ENCODE data around the gene SIT1. TPM values are rescaled to one million over a fixed set of nuclear protein-coding genes. Genes with fewer than 3 reads are reported as not detected.

SIT1 gene
- total and polyA plus RNA-seq, 2 donors (not counting 3 experiments of a cell fraction or from before 2014, with no cell fraction given): not detected

GRCh38 chr9:35649431-35650340 is 1.0 kb downstream of the SIT1 start:
- H3K27me3 ChIP-seq (ENCODE audit: control insufficient read depth in 2 of 2, insufficient read depth in 2 of 2, low read length in 2 of 2): peaks cover 0 to 2% of the 10 kb centered on the region in 2 experiments
- no peak for FAIRE-seq
- POLR2A ChIA-PET: no interaction called here
- no peaks in the 10 kb centered on the region for H3K79me2 ChIP-seq (ENCODE audit: control insufficient read depth, insufficient read depth, low read length)
- no peaks in the 10 kb centered on the region for H3K9me1 ChIP-seq (replicated peaks; ENCODE audit: control insufficient read depth, extremely low read depth, insufficient read depth, low read length)
- intact Hi-C loops (cut with micrococcal nuclease): loop anchor here (5.0 kb wide), 2 partner anchors 167 to 233 kb away; no protein-coding TSS in a partner anchor
- TF ChIP-seq POLR2AphosphoS5 (IDR thresholded peaks at IDR 0.05; ENCODE audit: insufficient read depth, low read depth, low read length) (no peak), POLR2A (IDR thresholded peaks at IDR 0.05; ENCODE audit: low read depth, low read length) (no peak), FOS (IDR thresholded peaks at IDR 0.05; ENCODE audit: borderline replicate concordance, insufficient read depth, low read length) (no peak), MAX (IDR thresholded peaks at IDR 0.05; ENCODE audit: insufficient read depth, insufficient read length) (no peak), EZH2 (IDR thresholded peaks at IDR 0.05; ENCODE audit: borderline replicate concordance, low read depth, low read length, severe bottlenecking) (no peak), GATA2 (IDR thresholded peaks at IDR 0.05; ENCODE audit: insufficient read depth, insufficient read length, low read depth, low read length) (no peak), MYC (IDR thresholded peaks at IDR 0.05; ENCODE audit: low read depth, low read length) (no peak), CTCF (IDR thresholded peaks at IDR 0.05; ENCODE audit: extremely low read depth in 1 of 2, insufficient read depth in 1 of 2, low read depth in 1 of 2, low read length in 2 of 2) (no peak), JUN (IDR thresholded peaks at IDR 0.05; ENCODE audit: borderline replicate concordance, insufficient read depth, insufficient read length, low read depth) (no peak)
- no TSS peak for BruUV-seq (replicated peaks)
- H3K4me1 ChIP-seq (ENCODE audit: control insufficient read depth, extremely low read depth, insufficient read depth, low read length): peaks cover 6% of the 10 kb centered on the region
- H3K36me3 ChIP-seq (ENCODE audit: control insufficient read depth in 2 of 2, extremely low read depth in 1 of 2, insufficient read depth in 2 of 2, low read length in 2 of 2): no peaks in the 10 kb centered on the region
- no peak overlapping the region for H2AFZ ChIP-seq (ENCODE audit: low read depth, low read length)
- CTCF ChIA-PET: interaction anchor here (1.1 to 2.5 kb wide), 6 partner anchors 8 to 78 kb away, joined by 3 to 14 read pairs (median 5); partner anchors contain the start of genes CCDC107 and RMRP
- no peaks in the 10 kb centered on the region for H3K9me3 ChIP-seq (replicated peaks; ENCODE audit: control insufficient read depth, insufficient read depth, low read length)
- no peaks in the 10 kb centered on the region for H4K20me1 ChIP-seq (replicated peaks; ENCODE audit: control insufficient read depth, extremely low read depth, insufficient read depth, low read length)
- no peak overlapping the region for H3K9ac ChIP-seq (replicated peaks; ENCODE audit: extremely low read depth, insufficient read depth, low read length)
- H3K4me2 ChIP-seq (ENCODE audit: insufficient read depth, low read length): no peak overlapping the region
- DNase-seq (ENCODE audit: low read depth, low spot score): no peak
- H3K4me3 ChIP-seq (replicated peaks in 1 of 3; ENCODE audit: insufficient read depth in 1 of 3, low read depth in 1 of 3, low read length in 3 of 3): no peak overlapping the region
- dilution Hi-C loops (cut with MboI; ENCODE audit: extremely low pct_ligation_motif_present, low sequenced_read_pairs): no loop called here
- H3K27ac ChIP-seq (ENCODE audit: insufficient read depth, low read depth, low read length): no peak overlapping the region

Data from endothelial cell of umbilical vein (primary cell).